22Rv1 (cell line): Measurements from ENCODE around the gene BCAP31.
"Not testable (repeated sequence)": the region's sequence is repeated elsewhere in the genome, so short reads cannot be mapped to it uniquely, and the experiment has no call there.

Experiments used
- H3K27ac ChIP-seq: fragments of 450-650 bp; 2 replicates; pipeline ENCODE4 v1.5.1; 2017
- ZFX ChIP-seq: fragments of 450-650 bp; IDR thresholded peaks from 2 replicates; pipeline ENCODE4 v1.6.1; 2017; ENCODE audit warnings: antibody characterized with exemption, borderline replicate concordance
- TF ChIP-seq, protein P1 (sequence below): fragments of 450-650 bp; IDR thresholded peaks from 2 replicates; pipeline ENCODE4 v1.5.1; 2017; ENCODE audit warnings: mild to moderate bottlenecking

The BCAP31 gene

GRCh38 chrX:153735274-153735673 is 11.1 kb upstream of the BCAP31 start:
- H3K27ac ChIP-seq = no peak overlapping the region
- TF ChIP-seq, protein P1, sequence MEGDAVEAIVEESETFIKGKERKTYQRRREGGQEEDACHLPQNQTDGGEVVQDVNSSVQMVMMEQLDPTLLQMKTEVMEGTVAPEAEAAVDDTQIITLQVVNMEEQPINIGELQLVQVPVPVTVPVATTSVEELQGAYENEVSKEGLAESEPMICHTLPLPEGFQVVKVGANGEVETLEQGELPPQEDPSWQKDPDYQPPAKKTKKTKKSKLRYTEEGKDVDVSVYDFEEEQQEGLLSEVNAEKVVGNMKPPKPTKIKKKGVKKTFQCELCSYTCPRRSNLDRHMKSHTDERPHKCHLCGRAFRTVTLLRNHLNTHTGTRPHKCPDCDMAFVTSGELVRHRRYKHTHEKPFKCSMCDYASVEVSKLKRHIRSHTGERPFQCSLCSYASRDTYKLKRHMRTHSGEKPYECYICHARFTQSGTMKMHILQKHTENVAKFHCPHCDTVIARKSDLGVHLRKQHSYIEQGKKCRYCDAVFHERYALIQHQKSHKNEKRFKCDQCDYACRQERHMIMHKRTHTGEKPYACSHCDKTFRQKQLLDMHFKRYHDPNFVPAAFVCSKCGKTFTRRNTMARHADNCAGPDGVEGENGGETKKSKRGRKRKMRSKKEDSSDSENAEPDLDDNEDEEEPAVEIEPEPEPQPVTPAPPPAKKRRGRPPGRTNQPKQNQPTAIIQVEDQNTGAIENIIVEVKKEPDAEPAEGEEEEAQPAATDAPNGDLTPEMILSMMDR = no peak

DNA sequence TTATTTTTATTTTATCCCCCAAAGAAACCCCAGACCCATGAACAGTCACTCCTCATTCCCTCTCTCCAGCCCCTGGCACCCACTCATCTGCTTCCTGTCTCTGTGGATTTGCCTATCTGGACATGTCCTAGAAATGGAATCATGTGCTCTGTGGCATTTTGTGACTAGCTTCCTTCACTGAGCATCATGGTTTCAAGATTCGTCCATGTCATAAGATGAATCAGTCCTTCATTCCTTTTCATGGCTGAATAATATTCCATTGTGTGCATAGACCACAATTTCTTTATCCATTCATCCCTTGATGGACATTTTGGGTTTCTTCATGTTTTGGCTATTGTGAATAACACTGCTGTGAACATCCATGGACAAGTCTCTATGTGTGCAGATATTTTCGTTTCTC is 10.7 kb upstream of the BCAP31 start:
- H3K27ac ChIP-seq = no peak overlapping the region
- TF ChIP-seq, protein P1 = no peak
- TF ChIP-seq ZFX = no peak

GRCh38 chrX:153733651-153734240 is 9.6 kb upstream of the BCAP31 start:
- H3K27ac ChIP-seq = no peak overlapping the region
- TF ChIP-seq ZFX = no peak
- TF ChIP-seq, protein P1 = no peak

GRCh38 chrX:153732401-153732800 is 8.2 kb upstream of the BCAP31 start:
- no peak overlapping the region for H3K27ac ChIP-seq
- TF ChIP-seq ZFX = no peak
- TF ChIP-seq, protein P1 = no peak

DNA sequence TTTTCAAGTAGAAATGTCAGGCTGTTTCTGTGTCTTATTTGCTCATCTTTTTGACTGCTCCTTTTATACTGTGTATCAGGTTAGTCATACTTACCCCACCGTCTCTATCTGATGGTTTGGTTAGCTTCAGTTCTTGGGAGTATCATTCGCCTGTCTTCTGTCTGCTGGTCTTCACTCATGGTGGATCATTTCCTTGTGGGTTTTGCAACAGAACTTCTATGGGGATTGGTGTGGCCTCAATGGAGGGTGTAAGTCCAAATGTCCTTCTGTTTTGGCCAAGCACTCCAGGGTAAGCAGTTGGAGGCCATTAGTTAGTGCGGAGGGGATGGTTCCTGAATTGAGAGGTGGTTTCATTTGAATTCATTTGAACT is 7.6 kb upstream of the BCAP31 start:
- TF ChIP-seq ZFX = no peak
- TF ChIP-seq, protein P1 = no peak

DNA sequence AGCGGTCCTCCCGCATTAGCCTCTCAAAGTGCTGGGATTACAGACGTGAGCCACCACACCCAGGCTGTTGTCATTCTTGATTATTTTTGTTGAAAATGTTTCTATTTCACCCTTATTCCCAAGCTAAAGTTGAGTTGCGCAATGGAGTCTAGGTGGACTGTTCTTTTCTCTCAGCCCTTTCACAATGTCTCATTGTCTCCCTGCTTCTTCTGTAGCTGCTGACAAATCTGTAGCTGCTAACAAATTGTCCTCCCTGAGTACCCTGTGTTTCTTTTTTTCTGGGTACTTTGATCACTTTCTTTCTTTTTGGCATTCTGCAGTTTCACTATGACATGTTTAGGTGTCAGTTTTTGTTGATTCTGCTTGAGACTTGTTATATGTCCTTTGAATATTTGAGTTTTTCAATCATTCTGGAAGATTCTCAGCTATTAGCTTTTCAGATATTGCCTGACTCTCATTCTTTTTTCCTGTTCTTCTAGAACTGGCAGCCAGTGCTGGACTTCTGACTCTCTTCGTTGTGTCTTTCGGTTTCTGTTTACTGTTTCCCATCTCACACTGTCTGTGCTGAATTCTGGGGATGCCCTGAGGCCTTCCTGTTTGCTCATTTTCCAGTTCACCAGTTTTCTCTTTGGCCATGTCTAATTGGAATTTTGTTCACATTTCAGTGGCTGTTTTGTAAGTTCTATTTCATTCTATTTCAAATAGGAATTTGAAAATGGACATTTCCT is 7.1 kb upstream of the BCAP31 start:
- no peak overlapping the region for H3K27ac ChIP-seq
- no peak for TF ChIP-seq ZFX
- TF ChIP-seq, protein P1 = no peak

More for the DNA sequence above, 7.6 kb upstream of the BCAP31 start:
- no peak overlapping the region for H3K27ac ChIP-seq

- not testable (repeated sequence) for H3K27ac ChIP-seq
These were observed 5.9 kb upstream of the BCAP31 start for GRCh38 chrX:153730115-153730514.
